Germinal center (tissue), 1 donor: Measurements from ENCODE around the gene KIAA1671.

Source experiments
- DNase-seq: peaks from one replicate; pipeline ENCODE4 v3.0.0; 2012; ENCODE audit warnings: mixed read lengths, low spot score

The KIAA1671 gene

GRCh38 chr22:25119609-25120008 lies 167.1 kb downstream of the KIAA1671 start:
- no peak for DNase-seq

GRCh38 chr22:25120093-25120561 lies 167.6 kb downstream of the KIAA1671 start:
- no peak for DNase-seq

- DNase-seq: no peak
Measured at GRCh38 chr22:25120761-25121212, 168.3 kb downstream of the KIAA1671 start.

GRCh38 chr22:25122136-25122764 lies 169.7 kb downstream of the KIAA1671 start:
- no peak for DNase-seq

- no peak for DNase-seq
Measured at GRCh38 chr22:25123677-25124076, 171.2 kb downstream of the KIAA1671 start.

- no peak for DNase-seq
Measured at GRCh38 chr22:25125693-25126357, 173.3 kb downstream of the KIAA1671 start.

- no peak for DNase-seq
Measured at GRCh38 chr22:25126510-25126909, 174.0 kb downstream of the KIAA1671 start.

- no peak for DNase-seq
Measured at GRCh38 chr22:25127318-25127717, 174.8 kb downstream of the KIAA1671 start.

- DNase-seq: no peak
Measured at GRCh38 chr22:25130462-25130861, 177.9 kb downstream of the KIAA1671 start.

GRCh38 chr22:25131198-25131887 lies 178.8 kb downstream of the KIAA1671 start:
- no peak for DNase-seq

GRCh38 chr22:25134028-25134427 lies 181.5 kb downstream of the KIAA1671 start:
- no peak for DNase-seq

- no peak for DNase-seq
Measured at GRCh38 chr22:25134451-25134850, 181.9 kb downstream of the KIAA1671 start.

GRCh38 chr22:25136953-25137576 lies 184.5 kb downstream of the KIAA1671 start:
- DNase-seq: no peak

- DNase-seq: peak; percentile 78
Measured at GRCh38 chr22:25137577-25138525, 185.3 kb downstream of the KIAA1671 start.

- no peak for DNase-seq
Measured at GRCh38 chr22:25139062-25139461, 186.5 kb downstream of the KIAA1671 start.

GRCh38 chr22:25142102-25142501 lies 189.6 kb downstream of the KIAA1671 start:
- no peak for DNase-seq

- no peak for DNase-seq
Measured at GRCh38 chr22:25143156-25144076, 190.9 kb downstream of the KIAA1671 start.

GRCh38 chr22:25144522-25144921 lies 192.0 kb downstream of the KIAA1671 start:
- DNase-seq: no peak

GRCh38 chr22:25146307-25146706 lies 193.8 kb downstream of the KIAA1671 start:
- no peak for DNase-seq

GRCh38 chr22:25146906-25147641 lies 194.6 kb downstream of the KIAA1671 start:
- DNase-seq: no peak
